Ishikawa (cell line): ENCODE measurements around the gene ARNT2.

ENCODE experiments used
- CREB1 ChIP-seq: IDR thresholded peaks from 2 replicates; pipeline ENCODE4 v1.6.1; 2012; ENCODE audit warnings: low read depth
- EP300 ChIP-seq: IDR thresholded peaks from 2 replicates; pipeline ENCODE4 v1.6.1; 2012; ENCODE audit warnings: borderline replicate concordance
- RAD21 ChIP-seq: IDR thresholded peaks from 2 replicates; pipeline ENCODE4 v1.6.1; 2012; ENCODE audit warnings: low read depth
- YY1 ChIP-seq: IDR thresholded peaks from 2 replicates; pipeline ENCODE4 v1.6.1; 2012; ENCODE audit warnings: low read depth
- TF ChIP-seq, protein P1 (sequence below): IDR thresholded peaks from 2 replicates; pipeline ENCODE4 v1.6.1; 2012
- TF ChIP-seq, protein P2 (sequence below): IDR thresholded peaks from 2 replicates; pipeline ENCODE4 v1.6.1; 2012; ENCODE audit warnings: low read depth, mild to moderate bottlenecking

DNA sequence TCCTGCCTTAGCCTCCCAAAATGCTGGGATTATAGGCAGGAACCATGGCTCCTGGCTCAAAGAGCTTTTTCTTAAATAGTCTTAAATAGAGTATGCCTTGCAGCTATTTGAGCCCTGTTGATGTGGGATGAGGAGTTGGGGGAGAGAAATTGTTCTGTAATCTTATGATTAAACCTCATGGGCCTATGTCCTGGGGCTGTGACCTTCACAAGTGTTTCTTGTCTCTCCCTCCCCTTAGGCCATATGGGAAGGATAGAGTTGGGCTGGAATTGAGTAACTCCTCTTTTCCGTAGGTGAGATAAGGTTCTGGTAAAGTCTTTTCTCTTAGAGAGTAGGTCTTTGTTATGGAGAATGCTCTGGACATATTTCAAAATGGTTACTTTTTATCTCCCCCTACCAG, 114.3 kb downstream of the ARNT2 start:
- TF ChIP-seq CREB1 = no peak
- TF ChIP-seq, protein P1, sequence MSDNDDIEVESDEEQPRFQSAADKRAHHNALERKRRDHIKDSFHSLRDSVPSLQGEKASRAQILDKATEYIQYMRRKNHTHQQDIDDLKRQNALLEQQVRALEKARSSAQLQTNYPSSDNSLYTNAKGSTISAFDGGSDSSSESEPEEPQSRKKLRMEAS = no peak
- TF ChIP-seq RAD21 = no peak
- no peak for TF ChIP-seq YY1
- TF ChIP-seq, protein P2, sequence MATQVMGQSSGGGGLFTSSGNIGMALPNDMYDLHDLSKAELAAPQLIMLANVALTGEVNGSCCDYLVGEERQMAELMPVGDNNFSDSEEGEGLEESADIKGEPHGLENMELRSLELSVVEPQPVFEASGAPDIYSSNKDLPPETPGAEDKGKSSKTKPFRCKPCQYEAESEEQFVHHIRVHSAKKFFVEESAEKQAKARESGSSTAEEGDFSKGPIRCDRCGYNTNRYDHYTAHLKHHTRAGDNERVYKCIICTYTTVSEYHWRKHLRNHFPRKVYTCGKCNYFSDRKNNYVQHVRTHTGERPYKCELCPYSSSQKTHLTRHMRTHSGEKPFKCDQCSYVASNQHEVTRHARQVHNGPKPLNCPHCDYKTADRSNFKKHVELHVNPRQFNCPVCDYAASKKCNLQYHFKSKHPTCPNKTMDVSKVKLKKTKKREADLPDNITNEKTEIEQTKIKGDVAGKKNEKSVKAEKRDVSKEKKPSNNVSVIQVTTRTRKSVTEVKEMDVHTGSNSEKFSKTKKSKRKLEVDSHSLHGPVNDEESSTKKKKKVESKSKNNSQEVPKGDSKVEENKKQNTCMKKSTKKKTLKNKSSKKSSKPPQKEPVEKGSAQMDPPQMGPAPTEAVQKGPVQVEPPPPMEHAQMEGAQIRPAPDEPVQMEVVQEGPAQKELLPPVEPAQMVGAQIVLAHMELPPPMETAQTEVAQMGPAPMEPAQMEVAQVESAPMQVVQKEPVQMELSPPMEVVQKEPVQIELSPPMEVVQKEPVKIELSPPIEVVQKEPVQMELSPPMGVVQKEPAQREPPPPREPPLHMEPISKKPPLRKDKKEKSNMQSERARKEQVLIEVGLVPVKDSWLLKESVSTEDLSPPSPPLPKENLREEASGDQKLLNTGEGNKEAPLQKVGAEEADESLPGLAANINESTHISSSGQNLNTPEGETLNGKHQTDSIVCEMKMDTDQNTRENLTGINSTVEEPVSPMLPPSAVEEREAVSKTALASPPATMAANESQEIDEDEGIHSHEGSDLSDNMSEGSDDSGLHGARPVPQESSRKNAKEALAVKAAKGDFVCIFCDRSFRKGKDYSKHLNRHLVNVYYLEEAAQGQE = no peak
- no peak for TF ChIP-seq EP300
